Adrenal gland (tissue), 12 donors: Measurements from ENCODE around the gene NDUFAF8. TPM values are rescaled to one million over a fixed set of nuclear protein-coding genes. Genes with fewer than 3 reads are reported as not detected.

Experiments used
- DNase-seq, 7 donors: peaks; one replicate each; pipeline ENCODE4 v3.0.0-alpha.2; 2019 to 2020
- H3K27ac ChIP-seq, 5 donors: fragments of 200-600 bp; sonication (generic) in 4 of 5; 1 replicate in 3 of 5; 2 replicates in 2 of 5; pipeline versions ENCODE4 v1.5.1 to v1.8.0; 2016 to 2020; ENCODE audit warnings: mild to moderate bottlenecking in 1 of 5
- H3K27me3 ChIP-seq: fragments of 200-600 bp; 2 replicates; pipeline ENCODE4 v1.8.0; 2021
- H3K36me3 ChIP-seq, 2 donors: fragments of 200-600 bp; replicated peaks in 1 of 2; 1 replicate in 1 of 2; 2 replicates in 1 of 2; pipeline versions ENCODE4 v1.5.1 to v1.8.0; 2018 to 2022
- H3K4me1 ChIP-seq, 2 donors: fragments of 200-600 bp; replicated peaks in 1 of 2; 1 replicate in 1 of 2; 2 replicates in 1 of 2; pipeline versions ENCODE4 v1.5.1 to v1.8.0; 2018 to 2021
- H3K4me3 ChIP-seq, 4 donors: fragments of 200-600 bp; sonication (generic) in 3 of 4; one replicate each; pipeline ENCODE4 v1.5.1; 2016 to 2018
- H3K9me3 ChIP-seq, 3 donors: fragments of 200-600 bp; sonication (generic) in 1 of 3; replicated peaks in 1 of 3; 1 replicate in 2 of 3; 2 replicates in 1 of 3; pipeline versions ENCODE4 v1.5.1 to v1.8.0; 2016 to 2021
- CTCF ChIP-seq, 6 experiments: fragments of 450-650 bp in 4 of 6; fragments of 200-600 bp in 2 of 6; sonication (generic) in 1 of 6; IDR thresholded peaks; 1 replicate in 5 of 6; 2 replicates in 1 of 6; pipeline versions ENCODE4 v1.5.1 to v1.8.0; 2016 to 2021; ENCODE audit warnings: antibody characterized with exemption in 6 of 6, mild to moderate bottlenecking in 2 of 6, moderate library complexity in 1 of 6
- POLR2A ChIP-seq, 2 donors: fragments of 450-650 bp; IDR thresholded peaks; one replicate each; pipeline ENCODE4 v1.6.1; 2017; ENCODE audit warnings: antibody characterized with exemption in 2 of 2, mild to moderate bottlenecking in 2 of 2, moderate library complexity in 1 of 2
- WGBS, 4 donors: extraction: QIAGEN DNeasy Blood & Tissue Kit in 2 of 4; methylation state at CpG; one replicate each; pipeline versions ENCODE4 v1.1.5 to v1.1.7; 2013 to 2017; 5-methylcytosine and 5-hydroxymethylcytosine counted together
- intact Hi-C, 2 donors: fragments of 100-400 bp; cut with DNase I; formaldehyde crosslinking; loops; one replicate each; pipeline versions ENCODE4 v1.14.1 to v1.15.0; 2022 to 2023
- polyA plus RNA-seq, 3 donors: library from polyadenylated mRNA; stranded (reverse); fragments of 200-250 nt in 2 of 3; fragments of 350-450 nt in 1 of 3; fragmentation: Illumina TruSeq in 1 of 3; extraction: RNeasy Lipid Tissue Mini Kit (QIAGEN cat#74804) in 1 of 3; gene quantifications; one replicate each; pipeline ENCODE4 v1.2.3, GENCODE V29; 2013 to 2014
- total RNA-seq, 9 donors: library from RNA; depleted of rRNA in 4 of 9; stranded (reverse); fragments of >200 nt in 4 of 9; fragments of 120-200 nt in 1 of 9; fragmentation: NEBNext Ultra II Directional in 1 of 9; extraction: Animal tissue kit (Norgen Biotek cat#: 25700) in 1 of 9; gene quantifications; one replicate each; pipeline versions ENCODE4 v1.1.0 to v1.2.4, GENCODE V29; 2013 to 2023
- donor health status: healthy with polysubstance abuse.
- donor health status: Bipolar disorder and iron deficiency.
- donor health status: DM: yes; HTN: yes; CAD: no.
- donor health status: DM: no; HTN: no; CAD: no.
- donor health status: DM: no; HTN: no; CAD: no.
- donor health status: DM: yes; HTN: yes; CAD: no.

NDUFAF8 gene
- total and polyA plus RNA-seq, 12 donors: 25.3 to 106 (median 49.6) TPM

GRCh38 chr17:81193470-81194224, 45.5 kb upstream of the NDUFAF8 start:
- Histone ChIP-seq H3K27me3 (no peaks in the 10 kb centered on the region), H3K27ac (no peak overlapping the region), H3K9me3 (no peaks in the 10 kb centered on the region), H3K4me3 (no peak overlapping the region), H3K36me3 (no peaks in the 10 kb centered on the region), H3K4me1 (no peaks in the 10 kb centered on the region)
- no peak for TF ChIP-seq CTCF (IDR thresholded peaks at IDR 0.05)
- TF ChIP-seq POLR2A (IDR thresholded peaks at IDR 0.05): no peak
- WGBS, 4 donors: 73 to 94% (median 89%) methylated on average over 25 to 38 of the region's 38 CpGs
- intact Hi-C loops: no loop called here
- no peak for DNase-seq

GRCh38 chr17:81194225-81194760, 44.8 kb upstream of the NDUFAF8 start:
- Histone ChIP-seq H3K4me3 (no peak overlapping the region), H3K27me3 (no peaks in the 10 kb centered on the region), H3K4me1 (no peaks in the 10 kb centered on the region), H3K9me3 (no peaks in the 10 kb centered on the region), H3K36me3 (no peaks in the 10 kb centered on the region), H3K27ac (no peak overlapping the region)
- WGBS, 4 donors: 88 to 100% (median 94%) methylated on average over 6 to 21 of the region's 21 CpGs
- intact Hi-C loops: no loop called here
- no peak for DNase-seq
- no peak for TF ChIP-seq CTCF (IDR thresholded peaks at IDR 0.05)
- TF ChIP-seq POLR2A (IDR thresholded peaks at IDR 0.05): no peak

- H3K4me1 ChIP-seq: no peaks in the 10 kb centered on the region
- H3K4me3 ChIP-seq: no peak overlapping the region
- H3K27me3 ChIP-seq: no peaks in the 10 kb centered on the region
- no peak overlapping the region for H3K27ac ChIP-seq
- H3K9me3 ChIP-seq: no peaks in the 10 kb centered on the region
- no peak for DNase-seq
- no peaks in the 10 kb centered on the region for H3K36me3 ChIP-seq
- WGBS, 4 donors: 93 to 99% (median 95%) methylated on average over 15 to 37 of the region's 37 CpGs
- TF ChIP-seq CTCF (IDR thresholded peaks at IDR 0.05): no peak
- TF ChIP-seq POLR2A (IDR thresholded peaks at IDR 0.05): no peak
- intact Hi-C loops: loop anchor here in 1 of 2 donors (5.0 kb wide), 1 partner anchor 53 kb away; no protein-coding TSS in a partner anchor
Measured at GRCh38 chr17:81194941-81195901, 43.9 kb upstream of the NDUFAF8 start.

GRCh38 chr17:81195941-81196495, 43.1 kb upstream of the NDUFAF8 start:
- H3K36me3 ChIP-seq: no peaks in the 10 kb centered on the region
- intact Hi-C loops: loop anchor here in 1 of 2 donors (5.0 kb wide), 1 partner anchor 54 kb away; no protein-coding TSS in a partner anchor

More at GRCh38 chr17:81195941-81196495, 43.1 kb upstream of the NDUFAF8 start:
- Histone ChIP-seq H3K4me1 (no peaks in the 10 kb centered on the region), H3K27me3 (no peaks in the 10 kb centered on the region), H3K4me3 (no peak overlapping the region), H3K9me3 (no peaks in the 10 kb centered on the region), H3K27ac (no peak overlapping the region)
- TF ChIP-seq CTCF (IDR thresholded peaks at IDR 0.05): no peak
- TF ChIP-seq POLR2A (IDR thresholded peaks at IDR 0.05): no peak
- 93 to 98% (median 95%) methylated on average over 4 to 14 of the region's 14 CpGs for WGBS, 4 donors
- DNase-seq: no peak
